ENCODE data around the gene MAP2.

DNA sequence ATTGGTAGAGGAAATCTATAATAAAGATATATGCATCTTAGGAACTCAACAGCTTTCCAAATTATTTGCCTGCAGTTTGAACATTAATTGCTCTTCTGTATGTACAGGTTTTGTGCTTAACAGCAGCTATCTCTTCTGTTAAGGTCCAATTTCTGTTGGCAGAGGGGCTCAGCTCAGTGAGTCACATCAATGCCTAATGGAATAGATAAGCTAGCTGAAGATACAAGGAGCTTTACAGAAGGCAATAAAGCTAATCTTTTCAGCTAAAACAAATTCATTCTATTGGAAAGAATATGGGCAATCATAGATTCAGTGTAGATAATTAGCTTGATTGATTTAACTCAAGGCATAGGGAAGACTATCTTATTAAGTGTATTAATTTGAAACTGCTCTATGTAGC, 289.4 kb downstream of the MAP2 start:
- TF ChIP-seq POLR2AphosphoS5 (IDR thresholded peaks at IDR 0.05) (no peak), POLR2A (IDR thresholded peaks at IDR 0.05) (no peak)
